BLaER1 treated with 17β-estradiol and CSF1 and Interleukin-3, amounts not matched to agents 10 nM and 100 nM (cell line): Measurements from ENCODE around the gene PARP1.

Source experiments
- H3K27ac ChIP-seq, 11 experiments: shearing (Covaris generic); formaldehyde crosslinking; 2 replicates each; pipeline ENCODE4 v1.8.1; 2022
- H3K27me3 ChIP-seq, 11 experiments: shearing (Covaris generic); formaldehyde crosslinking; 2 replicates each; pipeline ENCODE4 v1.8.1; 2022
- H3K36me3 ChIP-seq, 11 experiments: shearing (Covaris generic); formaldehyde crosslinking; 2 replicates each; pipeline ENCODE4 v1.8.1; 2022
- H3K4me1 ChIP-seq, 10 experiments: shearing (Covaris generic); formaldehyde crosslinking; 2 replicates each; pipeline ENCODE4 v1.8.1; 2022
- H3K4me2 ChIP-seq, 11 experiments: shearing (Covaris generic); formaldehyde crosslinking; 2 replicates each; pipeline ENCODE4 v1.8.1; 2022
- H3K4me3 ChIP-seq, 10 experiments: shearing (Covaris generic); formaldehyde crosslinking; 2 replicates each; pipeline ENCODE4 v1.8.1; 2022
- H3K9ac ChIP-seq, 11 experiments: shearing (Covaris generic); formaldehyde crosslinking; 2 replicates each; pipeline ENCODE4 v1.8.1; 2022
- H3K9me3 ChIP-seq, 11 experiments: shearing (Covaris generic); formaldehyde crosslinking; replicated peaks in 1 of 11; 2 replicates each; pipeline ENCODE4 v1.8.1; 2022
- H4K20me1 ChIP-seq, 11 experiments: shearing (Covaris generic); formaldehyde crosslinking; 2 replicates each; pipeline ENCODE4 v1.8.1; 2022
- Cebpa-rat ChIP-seq, 11 experiments: shearing (Covaris generic); IDR thresholded peaks; 2 replicates each; pipeline ENCODE4 v1.8.1; 2022

Gene PARP1

DNA sequence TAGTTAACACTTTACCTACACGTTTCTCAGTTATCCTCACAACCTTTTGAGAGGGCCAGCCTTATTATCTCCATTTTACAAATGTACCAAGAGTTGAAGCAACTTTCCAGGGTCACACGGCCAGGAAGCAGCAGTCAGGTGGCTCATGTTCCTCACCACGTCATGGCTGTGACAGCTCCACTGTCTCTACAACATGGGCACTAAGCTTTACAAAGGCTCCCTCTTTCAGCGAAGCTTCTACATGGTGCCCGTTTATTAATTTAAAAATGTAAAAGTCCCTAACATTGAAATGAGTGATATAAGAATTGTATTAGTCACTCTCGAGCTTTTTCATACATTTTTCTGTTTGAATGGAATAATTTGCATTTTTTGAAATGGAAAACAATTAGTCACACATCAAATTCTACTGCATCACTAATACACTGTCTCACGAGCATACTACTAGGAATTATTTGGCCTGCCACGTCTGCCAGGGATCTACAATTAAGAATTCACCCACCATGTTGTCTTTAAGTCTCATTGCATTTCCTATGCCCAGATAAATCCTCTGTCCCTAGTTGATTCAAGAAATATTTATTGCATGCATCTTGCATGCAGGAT, 70.5 kb downstream of the PARP1 start:
- H4K20me1 ChIP-seq, result no peaks in the 10 kb centered on the region
- H3K4me2 ChIP-seq, result no peak overlapping the region
- H3K4me1 ChIP-seq, result peaks cover 0 to 9% (median 0%) of the 10 kb centered on the region in 10 experiments; a peak in 3 of 20 replicates
- H3K36me3 ChIP-seq, result no peaks in the 10 kb centered on the region
- peaks cover 26 to 33% (median 30%) of the 10 kb centered on the region in 11 experiments for H3K9me3 ChIP-seq
- TF ChIP-seq Cebpa-rat (IDR thresholded peaks at IDR 0.05), result no peak
- H3K27ac ChIP-seq, result no peak overlapping the region
- H3K27me3 ChIP-seq, result no peaks in the 10 kb centered on the region
- no peak overlapping the region for H3K4me3 ChIP-seq
- no peak overlapping the region for H3K9ac ChIP-seq

- H3K4me2 ChIP-seq, result no peak overlapping the region
- no peak overlapping the region for H3K9ac ChIP-seq
- no peak overlapping the region for H3K27ac ChIP-seq
- H4K20me1 ChIP-seq, result no peaks in the 10 kb centered on the region
- H3K4me1 ChIP-seq, result peaks cover 0 to 9% (median 0%) of the 10 kb centered on the region in 10 experiments; a peak in 3 of 20 replicates
- H3K27me3 ChIP-seq, result no peaks in the 10 kb centered on the region
- H3K36me3 ChIP-seq, result no peaks in the 10 kb centered on the region
- H3K4me3 ChIP-seq, result no peak overlapping the region
- peaks cover 9 to 16% (median 12%) of the 10 kb centered on the region in 11 experiments; a peak in 19 of 22 replicates for H3K9me3 ChIP-seq
- TF ChIP-seq Cebpa-rat (IDR thresholded peaks at IDR 0.05), result no peak
Observed at GRCh38 chr1:226335661-226336060, 72.2 kb downstream of the PARP1 start.

- H3K27ac ChIP-seq, result no peak overlapping the region
- H3K9ac ChIP-seq, result no peak overlapping the region
- H3K36me3 ChIP-seq, result no peaks in the 10 kb centered on the region
- no peaks in the 10 kb centered on the region for H3K9me3 ChIP-seq
- H3K4me2 ChIP-seq, result peak overlapping the region in 8 of 11 experiments; percentile 0 to 62 (median 32); a peak in 9 of 22 replicates
- H4K20me1 ChIP-seq, result no peaks in the 10 kb centered on the region
- peaks cover 0 to 9% (median 0%) of the 10 kb centered on the region in 10 experiments; a peak in 3 of 20 replicates for H3K4me1 ChIP-seq
- no peak overlapping the region for H3K4me3 ChIP-seq
- no peaks in the 10 kb centered on the region for H3K27me3 ChIP-seq
- TF ChIP-seq Cebpa-rat (IDR thresholded peaks at IDR 0.05), result no peak
Observed at GRCh38 chr1:226332947-226333346, 74.9 kb downstream of the PARP1 start.

DNA sequence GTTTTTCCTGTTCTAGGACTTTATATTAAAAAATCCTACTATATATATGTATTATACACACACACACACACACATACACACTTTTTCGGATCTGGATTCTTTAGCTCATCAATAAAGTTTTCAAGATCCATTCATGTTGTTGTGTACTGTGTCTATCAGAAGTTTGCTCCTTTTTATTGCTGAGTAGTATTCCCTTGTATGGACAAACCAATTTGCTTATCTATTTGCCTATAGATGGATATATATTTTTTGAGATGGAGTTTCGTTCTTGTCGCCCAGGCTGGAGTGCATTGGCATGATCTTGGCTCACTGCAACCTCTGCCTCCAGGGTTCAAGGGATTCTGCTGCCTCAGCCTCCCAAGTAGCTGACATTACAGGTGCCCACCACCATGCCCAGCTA, 78.7 kb downstream of the PARP1 start:
- Histone ChIP-seq H4K20me1 (no peaks in the 10 kb centered on the region), H3K27ac (no peak overlapping the region), H3K9ac (no peak overlapping the region), H3K27me3 (no peaks in the 10 kb centered on the region), H3K4me3 (no peak overlapping the region), H3K9me3 (no peaks in the 10 kb centered on the region), H3K4me1 (peaks cover 0 to 9% (median 0%) of the 10 kb centered on the region in 10 experiments; a peak in 3 of 20 replicates), H3K36me3 (no peaks in the 10 kb centered on the region), H3K4me2 (no peak overlapping the region)
- no peak for TF ChIP-seq Cebpa-rat (IDR thresholded peaks at IDR 0.05)

DNA sequence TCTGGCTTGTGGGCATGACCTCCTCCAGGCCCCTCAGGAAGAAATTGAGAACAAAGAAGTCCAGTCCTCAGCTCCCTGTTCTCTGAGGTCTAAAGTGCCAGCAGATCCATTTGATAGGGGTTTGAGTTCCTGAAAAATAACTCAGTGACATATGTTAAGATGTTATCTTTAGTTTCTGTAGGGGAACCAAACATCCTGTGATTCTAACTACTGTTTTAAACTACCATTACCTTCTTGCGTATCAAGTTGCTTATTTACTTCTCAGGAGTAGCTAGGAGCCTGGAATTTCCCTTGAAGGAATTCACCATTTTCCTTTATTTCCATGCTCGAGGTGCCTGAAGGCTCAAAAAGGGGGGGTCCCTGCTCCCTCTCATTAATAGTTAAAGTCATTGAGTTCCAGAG, 80.1 kb downstream of the PARP1 start:
- Histone ChIP-seq H3K27me3 (no peaks in the 10 kb centered on the region), H3K4me3 (no peak overlapping the region), H3K27ac (no peak overlapping the region), H4K20me1 (no peaks in the 10 kb centered on the region), H3K36me3 (no peaks in the 10 kb centered on the region), H3K4me2 (no peak overlapping the region), H3K4me1 (peaks cover 0 to 2% (median 0%) of the 10 kb centered on the region in 10 experiments; a peak in 1 of 20 replicates), H3K9me3 (no peaks in the 10 kb centered on the region), H3K9ac (no peak overlapping the region)
- no peak for TF ChIP-seq Cebpa-rat (IDR thresholded peaks at IDR 0.05)

GRCh38 chr1:226325178-226325577, 82.7 kb downstream of the PARP1 start:
- Histone ChIP-seq H3K9me3 (peaks cover 9 to 13% (median 10%) of the 10 kb centered on the region in 11 experiments; a peak in 14 of 22 replicates), H3K4me3 (no peak overlapping the region), H3K9ac (no peak overlapping the region), H3K4me1 (no peaks in the 10 kb centered on the region), H3K27me3 (no peaks in the 10 kb centered on the region), H3K36me3 (no peaks in the 10 kb centered on the region), H4K20me1 (no peaks in the 10 kb centered on the region), H3K4me2 (no peak overlapping the region), H3K27ac (no peak overlapping the region)
- TF ChIP-seq Cebpa-rat (IDR thresholded peaks at IDR 0.05), result no peak

GRCh38 chr1:226324479-226324878, 83.4 kb downstream of the PARP1 start:
- no peak overlapping the region for H3K27ac ChIP-seq
- H4K20me1 ChIP-seq, result no peaks in the 10 kb centered on the region
- no peak for TF ChIP-seq Cebpa-rat (IDR thresholded peaks at IDR 0.05)
- no peak overlapping the region for H3K4me3 ChIP-seq
- H3K9ac ChIP-seq, result no peak overlapping the region
- H3K4me1 ChIP-seq, result no peaks in the 10 kb centered on the region
- no peaks in the 10 kb centered on the region for H3K27me3 ChIP-seq
- no peak overlapping the region for H3K4me2 ChIP-seq
- peaks cover 9 to 13% (median 10%) of the 10 kb centered on the region in 11 experiments; a peak in 14 of 22 replicates for H3K9me3 ChIP-seq
- H3K36me3 ChIP-seq, result no peaks in the 10 kb centered on the region

DNA sequence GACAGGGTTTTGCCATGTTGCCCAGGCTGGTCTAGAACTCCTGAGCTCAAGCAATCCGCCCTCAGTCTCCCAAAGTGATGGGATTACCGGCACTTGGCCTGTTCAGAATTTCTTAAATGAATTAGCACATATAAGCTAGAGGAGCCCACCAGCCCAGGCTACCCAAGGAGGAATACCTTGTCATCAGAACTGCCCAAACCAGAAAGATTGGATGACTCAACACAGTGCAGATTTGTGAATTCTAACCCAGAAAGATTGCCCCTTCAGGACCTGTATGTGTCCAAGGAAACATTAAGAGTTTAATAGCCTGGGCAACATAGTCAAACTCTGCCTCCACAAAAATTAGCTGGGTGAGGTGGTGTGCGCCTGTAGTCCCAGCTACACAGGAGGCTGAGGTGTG, 84.9 kb downstream of the PARP1 start:
- no peak for TF ChIP-seq Cebpa-rat (IDR thresholded peaks at IDR 0.05)
- H3K4me3 ChIP-seq, result no peak overlapping the region
- H4K20me1 ChIP-seq, result no peaks in the 10 kb centered on the region
- no peak overlapping the region for H3K9ac ChIP-seq
- H3K4me1 ChIP-seq, result no peaks in the 10 kb centered on the region
- peaks cover 9 to 13% (median 10%) of the 10 kb centered on the region in 11 experiments; a peak in 14 of 22 replicates for H3K9me3 ChIP-seq
- H3K27me3 ChIP-seq, result no peaks in the 10 kb centered on the region
- no peak overlapping the region for H3K27ac ChIP-seq
- no peak overlapping the region for H3K4me2 ChIP-seq
- H3K36me3 ChIP-seq, result no peaks in the 10 kb centered on the region

GRCh38 chr1:226320930-226321329, 87.0 kb downstream of the PARP1 start:
- Histone ChIP-seq H3K27ac (no peak overlapping the region), H3K9me3 (peaks cover 9 to 14% (median 10%) of the 10 kb centered on the region in 11 experiments; a peak in 14 of 22 replicates), H3K4me1 (no peaks in the 10 kb centered on the region), H3K9ac (no peak overlapping the region), H3K36me3 (no peaks in the 10 kb centered on the region), H3K4me3 (no peak overlapping the region), H4K20me1 (no peaks in the 10 kb centered on the region), H3K4me2 (no peak overlapping the region), H3K27me3 (no peaks in the 10 kb centered on the region)
- TF ChIP-seq Cebpa-rat (IDR thresholded peaks at IDR 0.05), result no peak

DNA sequence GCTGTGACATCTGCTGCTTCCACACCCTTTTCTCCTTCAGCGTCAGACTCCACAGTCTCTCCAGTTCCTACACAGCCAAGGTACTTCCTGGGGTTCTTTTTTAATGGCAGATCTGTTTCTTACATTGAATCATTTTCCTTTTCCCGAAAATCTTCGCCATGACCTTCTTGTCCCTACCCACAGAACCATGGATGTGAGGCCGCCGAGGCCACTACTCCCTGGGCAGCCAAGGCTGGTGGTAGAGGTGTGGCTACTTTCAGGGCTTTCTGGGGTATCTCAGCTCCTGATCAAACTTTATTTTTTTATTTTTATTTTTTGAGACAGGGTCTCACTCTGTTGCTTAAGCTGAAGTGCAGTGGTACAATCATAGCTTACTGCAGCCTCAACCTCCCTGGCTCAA, 89.4 kb downstream of the PARP1 start:
- Histone ChIP-seq H3K9ac (no peak overlapping the region), H3K9me3 (peaks cover 9 to 14% (median 10%) of the 10 kb centered on the region in 11 experiments; a peak in 14 of 22 replicates), H3K36me3 (no peaks in the 10 kb centered on the region), H4K20me1 (no peaks in the 10 kb centered on the region), H3K4me1 (no peaks in the 10 kb centered on the region), H3K4me2 (no peak overlapping the region), H3K4me3 (no peak overlapping the region), H3K27ac (no peak overlapping the region), H3K27me3 (no peaks in the 10 kb centered on the region)
- no peak for TF ChIP-seq Cebpa-rat (IDR thresholded peaks at IDR 0.05)
